Measurements from ENCODE around the gene GRM1.

The GRM1 gene

GRCh38 chr6:146092961-146093686 is 64.3 kb downstream of the GRM1 start:
- TF ChIP-seq CTCF (IDR thresholded peaks at IDR 0.05; ENCODE audit: insufficient read depth, low read depth, low read length, missing control alignments): no peak
- DNase-seq (ENCODE audit: low read depth): no peak
- no peak overlapping the region for H3K4me3 ChIP-seq (ENCODE audit: low read length)

- no peak for TF ChIP-seq CTCF (IDR thresholded peaks at IDR 0.05; ENCODE audit: insufficient read depth, low read depth, low read length, missing control alignments)
- no peak overlapping the region for H3K4me3 ChIP-seq (ENCODE audit: low read length)
- peak; percentile 68 for DNase-seq (ENCODE audit: low read depth)
Measured at GRCh38 chr6:146095481-146095880, 66.6 kb downstream of the GRM1 start.

GRCh38 chr6:146097586-146097985 is 68.7 kb downstream of the GRM1 start:
- no peak overlapping the region for H3K4me3 ChIP-seq (ENCODE audit: low read length)
- DNase-seq (ENCODE audit: low read depth): no peak
- no peak for TF ChIP-seq CTCF (IDR thresholded peaks at IDR 0.05; ENCODE audit: insufficient read depth, low read depth, low read length, missing control alignments)

- no peak overlapping the region for H3K4me3 ChIP-seq (ENCODE audit: low read length)
- TF ChIP-seq CTCF (IDR thresholded peaks at IDR 0.05; ENCODE audit: insufficient read depth, low read depth, low read length, missing control alignments): no peak
- no peak for DNase-seq (ENCODE audit: low read depth)
Measured at GRCh38 chr6:146100776-146101175, 71.9 kb downstream of the GRM1 start.

GRCh38 chr6:146103416-146104072 is 74.7 kb downstream of the GRM1 start:
- DNase-seq (ENCODE audit: low read depth): no peak
- TF ChIP-seq CTCF (IDR thresholded peaks at IDR 0.05; ENCODE audit: insufficient read depth, low read depth, low read length, missing control alignments): no peak
- no peak overlapping the region for H3K4me3 ChIP-seq (ENCODE audit: low read length)

- TF ChIP-seq CTCF (IDR thresholded peaks at IDR 0.05; ENCODE audit: insufficient read depth, low read depth, low read length, missing control alignments): no peak
- DNase-seq (ENCODE audit: low read depth): no peak
Measured at GRCh38 chr6:146106532-146106931, 77.7 kb downstream of the GRM1 start.

More at GRCh38 chr6:146106532-146106931, 77.7 kb downstream of the GRM1 start:
- H3K4me3 ChIP-seq (ENCODE audit: low read length): no peak overlapping the region
